Prostate gland (tissue), 2 donors: Measurements from ENCODE around the gene ANGPTL7. TPM values are rescaled to one million over a fixed set of nuclear protein-coding genes. Genes with fewer than 3 reads are reported as not detected.

Source experiments
- DNase-seq: peaks from one replicate; pipeline ENCODE4 v3.0.0-alpha.2; 2019; ENCODE audit warnings: low spot score
- H3K27ac ChIP-seq, 2 donors: fragments of 200-600 bp; sonication (generic); 2 replicates each; pipeline ENCODE4 v1.5.1; 2017 to 2019
- H3K27me3 ChIP-seq: fragments of 200-600 bp; sonication (generic); replicated peaks from 2 replicates; pipeline ENCODE4 v1.5.1; 2019; ENCODE audit not compliant: insufficient read depth
- H3K36me3 ChIP-seq, 2 donors: fragments of 200-600 bp; sonication (generic); 1 replicate in 1 of 2; 2 replicates in 1 of 2; pipeline versions ENCODE4 v1.5.1 to v1.8.1; 2017 to 2019
- H3K4me1 ChIP-seq: fragments of 200-600 bp; sonication (generic); replicated peaks from 2 replicates; pipeline ENCODE4 v1.5.1; 2019
- H3K4me3 ChIP-seq, 2 donors: fragments of 200-600 bp; sonication (generic); 2 replicates each; pipeline ENCODE4 v1.5.1; 2017 to 2019
- H3K9me3 ChIP-seq: fragments of 200-600 bp; sonication (generic); 2 replicates; pipeline ENCODE4 v1.5.1; 2017
- CTCF ChIP-seq, 4 experiments: fragments of 200-600 bp in 2 of 4; fragments of 450-650 bp in 2 of 4; sonication (generic) in 2 of 4; IDR thresholded peaks; 1 replicate in 3 of 4; 2 replicates in 1 of 4; pipeline ENCODE4 v1.5.1; 2016 to 2019; ENCODE audit warnings: antibody characterized with exemption in 4 of 4, mild to moderate bottlenecking in 2 of 4, moderate library complexity in 2 of 4
- POLR2A ChIP-seq: fragments of 450-650 bp; IDR thresholded peaks from one replicate; pipeline ENCODE4 v1.6.1; 2016; ENCODE audit warnings: antibody characterized with exemption, mild to moderate bottlenecking
- POLR2AphosphoS5 ChIP-seq: sonication (generic); formaldehyde crosslinking; IDR thresholded peaks from one replicate; pipeline ENCODE4 v1.6.1; 2017; ENCODE audit warnings: antibody characterized with exemption
- WGBS: methylation state at CpG from one replicate; pipeline ENCODE4 v1.1.5; 2018; 5-methylcytosine and 5-hydroxymethylcytosine counted together
- intact Hi-C: fragments of 100-400 bp; cut with DNase I; formaldehyde crosslinking; loops from one replicate; pipeline ENCODE4 v1.14.2; 2022
- small RNA-seq, 2 donors: library from RNA; depleted of rRNA; stranded (forward); fragments of <200 nt; gene quantifications; one replicate each; pipeline ENCODE3, GENCODE V24; 2016
- total RNA-seq, 2 donors: library from RNA; depleted of rRNA; stranded (reverse); fragments of >200 nt; gene quantifications; one replicate each; pipeline ENCODE4 v1.1.0, GENCODE V29; 2016

ANGPTL7 gene
- total RNA-seq, 2 donors from 2014 or later = 0.80 TPM; not detected in 1

GRCh38 chr1:11238311-11238710 is 49.2 kb downstream of the ANGPTL7 start:
- Histone ChIP-seq H3K27me3 (no peaks in the 10 kb centered on the region), H3K4me1 (no peaks in the 10 kb centered on the region), H3K27ac (no peak overlapping the region), H3K9me3 (no peaks in the 10 kb centered on the region), H3K4me3 (no peak overlapping the region), H3K36me3 (peaks cover 4 to 7% of the 10 kb centered on the region in 2 donors)
- DNase-seq = no peak
- TF ChIP-seq POLR2A = no peak
- TF ChIP-seq POLR2AphosphoS5 = no peak
- no peak for TF ChIP-seq CTCF (IDR thresholded peaks at IDR 0.05)
- WGBS = 95% methylated on average over 7 of the region's 7 CpGs
- intact Hi-C loops = no loop called here

- H3K9me3 ChIP-seq = no peaks in the 10 kb centered on the region
- no peak for DNase-seq
- H3K36me3 ChIP-seq = no peaks in the 10 kb centered on the region
- H3K27ac ChIP-seq = peak overlapping the region; percentile 52 to 53
- TF ChIP-seq POLR2A (no peak), POLR2AphosphoS5 (no peak), CTCF (IDR thresholded peaks at IDR 0.05) (no peak)
- H3K4me1 ChIP-seq = peaks cover 7% of the 10 kb centered on the region
- intact Hi-C loops = loop anchor here (10.0 kb wide), 1 partner anchor 210 kb away; no protein-coding TSS in a partner anchor
- H3K27me3 ChIP-seq = no peaks in the 10 kb centered on the region
- H3K4me3 ChIP-seq = no peak overlapping the region
- 65% methylated on average over 3 of the region's 3 CpGs for WGBS
Observed at GRCh38 chr1:11245248-11245647, 56.1 kb downstream of the ANGPTL7 start.

Small RNAs within 50 kb of the gene (small RNA-seq; reads per million reads assigned to genes)
- gene RNU6-291P = 0 reads per million in 2 donors
- 0 reads per million in 2 donors for gene RNU6-537P
- 0 reads per million in 2 donors for gene RPL39P6

Other genes with a start within 250 kb of the ANGPTL7 start
- 100 to 1,000 TPM in 1 of 2 donors, 10 to 100 TPM in 1; 93.7 to 151 TPM for gene TARDBP, start 176.7 kb upstream of the ANGPTL7 start, total RNA-seq
- not detected for gene MASP2, start 142.1 kb upstream of the ANGPTL7 start, total RNA-seq
- 10 to 100 TPM; 39.3 to 89.2 TPM for gene SRM, start 129.3 kb upstream of the ANGPTL7 start, total RNA-seq
- gene EXOSC10, start 89.5 kb upstream of the ANGPTL7 start, total RNA-seq = 10 to 100 TPM; 51.6 to 65.0 TPM
- gene MTOR, start 73.2 kb downstream of the ANGPTL7 start, total RNA-seq = 10 to 100 TPM; 34.7 to 56.1 TPM
- 10 to 100 TPM; 22.7 to 23.2 TPM for gene UBIAD1, start 83.8 kb downstream of the ANGPTL7 start, total RNA-seq